Type B pancreatic cell (in vitro differentiated cells): Measurements from ENCODE around the gene COIL. TPM values are rescaled to one million over a fixed set of nuclear protein-coding genes. Genes with fewer than 3 reads are reported as not detected.

Experiments
- DNase-seq: peaks from one replicate; pipeline ENCODE4 v3.0.0; 2021; ENCODE audit warnings: mixed read lengths; ENCODE audit not compliant: unreplicated experiment; ENCODE audit errors: extremely low spot score
- H3K27ac Mint-ChIP-seq: 2 replicates; pipeline ENCODE4 v1.8.0; 2021; ENCODE audit warnings: mild to moderate bottlenecking, mixed read lengths
- H3K27me3 Mint-ChIP-seq: 2 replicates; pipeline ENCODE4 v1.8.0; 2021; ENCODE audit warnings: mixed read lengths
- H3K36me3 Mint-ChIP-seq: 2 replicates; pipeline ENCODE4 v1.8.0; 2021; ENCODE audit warnings: mixed read lengths
- H3K4me1 Mint-ChIP-seq: one replicate; pipeline ENCODE4 v1.8.0; 2021; ENCODE audit warnings: mixed read lengths; ENCODE audit not compliant: unreplicated experiment
- H3K4me3 Mint-ChIP-seq: 2 replicates; pipeline ENCODE4 v1.8.0; 2021; ENCODE audit warnings: mild to moderate bottlenecking, mixed read lengths
- H3K9me3 Mint-ChIP-seq: 2 replicates; pipeline ENCODE4 v1.8.0; 2021; ENCODE audit warnings: mixed read lengths
- total RNA-seq: library from RNA; stranded (reverse); gene quantifications from 2 replicates; pipeline ENCODE4 v1.2.1, GENCODE V29; 2021; ENCODE audit warnings: low replicate concordance
- TF ChIP-seq, protein P1 (sequence below): fragments of 200-600 bp; sonication (generic); conservative IDR thresholded peaks from 2 replicates; pipeline ENCODE4 v1.5.0; 2021; ENCODE audit warnings: antibody characterized with exemption, mild to moderate bottlenecking

Gene COIL
- total RNA-seq, 1 donor from 2014 or later = 26.5 TPM

DNA sequence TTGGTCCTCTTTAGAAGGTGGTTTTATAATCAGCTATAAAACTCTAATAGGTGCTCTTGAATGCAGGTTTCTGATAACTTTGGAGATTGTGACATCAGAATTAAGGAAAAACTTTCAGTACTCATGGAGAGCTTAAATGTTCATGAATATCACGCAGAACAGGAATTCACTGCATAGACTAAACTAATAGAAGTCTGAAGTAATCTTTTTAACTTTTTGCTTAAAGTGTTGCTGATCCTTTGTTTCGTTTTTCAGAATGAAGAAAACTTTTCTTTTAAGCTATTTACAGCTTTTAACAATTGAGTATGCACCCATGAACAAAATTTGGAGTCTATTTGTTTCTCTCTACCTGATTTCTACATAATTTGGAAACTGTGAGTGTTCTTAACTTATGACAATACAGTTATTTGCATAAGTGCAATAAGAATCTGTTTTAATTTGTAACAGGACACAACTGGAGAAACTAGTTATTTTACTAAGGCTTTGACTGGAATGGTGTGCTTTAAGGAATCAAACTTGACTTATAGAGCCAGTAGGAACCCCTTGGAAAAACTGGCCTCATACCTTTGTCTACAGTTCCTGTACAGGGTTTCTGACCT is 30.0 kb downstream of the COIL start:
- H3K27ac Mint-ChIP-seq = no peak overlapping the region
- TF ChIP-seq, protein P1, sequence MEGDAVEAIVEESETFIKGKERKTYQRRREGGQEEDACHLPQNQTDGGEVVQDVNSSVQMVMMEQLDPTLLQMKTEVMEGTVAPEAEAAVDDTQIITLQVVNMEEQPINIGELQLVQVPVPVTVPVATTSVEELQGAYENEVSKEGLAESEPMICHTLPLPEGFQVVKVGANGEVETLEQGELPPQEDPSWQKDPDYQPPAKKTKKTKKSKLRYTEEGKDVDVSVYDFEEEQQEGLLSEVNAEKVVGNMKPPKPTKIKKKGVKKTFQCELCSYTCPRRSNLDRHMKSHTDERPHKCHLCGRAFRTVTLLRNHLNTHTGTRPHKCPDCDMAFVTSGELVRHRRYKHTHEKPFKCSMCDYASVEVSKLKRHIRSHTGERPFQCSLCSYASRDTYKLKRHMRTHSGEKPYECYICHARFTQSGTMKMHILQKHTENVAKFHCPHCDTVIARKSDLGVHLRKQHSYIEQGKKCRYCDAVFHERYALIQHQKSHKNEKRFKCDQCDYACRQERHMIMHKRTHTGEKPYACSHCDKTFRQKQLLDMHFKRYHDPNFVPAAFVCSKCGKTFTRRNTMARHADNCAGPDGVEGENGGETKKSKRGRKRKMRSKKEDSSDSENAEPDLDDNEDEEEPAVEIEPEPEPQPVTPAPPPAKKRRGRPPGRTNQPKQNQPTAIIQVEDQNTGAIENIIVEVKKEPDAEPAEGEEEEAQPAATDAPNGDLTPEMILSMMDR = no peak
- H3K36me3 Mint-ChIP-seq = peaks cover 8% of the 10 kb centered on the region
- peaks cover 4% of the 10 kb centered on the region for H3K9me3 Mint-ChIP-seq
- H3K4me3 Mint-ChIP-seq = no peak overlapping the region
- no peak for DNase-seq
- no peaks in the 10 kb centered on the region for H3K4me1 Mint-ChIP-seq
- H3K27me3 Mint-ChIP-seq = no peaks in the 10 kb centered on the region

DNA sequence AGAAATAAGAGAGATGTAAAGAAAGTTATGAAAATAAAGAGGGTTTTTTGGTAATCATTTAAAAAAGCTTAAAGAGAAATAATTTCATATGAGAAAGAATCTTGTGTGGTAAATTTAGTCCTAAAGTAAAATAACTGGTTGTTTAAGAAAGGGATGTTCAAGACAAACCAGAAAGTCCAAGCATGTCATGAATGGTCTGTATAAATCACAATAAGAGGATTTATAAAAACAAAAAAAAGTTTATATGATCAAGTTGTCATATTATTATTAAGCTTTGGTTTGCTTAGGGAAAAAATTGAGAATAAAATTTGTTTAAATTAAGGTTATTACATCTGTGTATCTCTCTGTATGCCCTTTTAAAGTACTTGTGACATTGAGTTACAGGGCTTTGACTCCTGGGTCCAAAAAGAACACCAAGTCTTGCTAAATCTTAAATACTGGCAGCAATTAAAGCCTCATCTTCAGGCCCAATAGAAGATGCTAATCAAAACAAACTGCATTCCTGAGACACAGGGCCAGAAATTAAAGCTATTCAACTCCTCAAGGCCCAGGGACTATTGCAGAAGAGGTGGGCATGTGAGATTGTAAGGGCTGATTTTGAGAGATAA is 31.4 kb downstream of the COIL start:
- H3K36me3 Mint-ChIP-seq = peaks cover 6% of the 10 kb centered on the region
- no peak for DNase-seq
- no peak overlapping the region for H3K27ac Mint-ChIP-seq
- peaks cover 4% of the 10 kb centered on the region for H3K9me3 Mint-ChIP-seq
- H3K4me1 Mint-ChIP-seq = no peaks in the 10 kb centered on the region
- no peak overlapping the region for H3K4me3 Mint-ChIP-seq
- H3K27me3 Mint-ChIP-seq = no peaks in the 10 kb centered on the region
- TF ChIP-seq, protein P1 = no peak

DNA sequence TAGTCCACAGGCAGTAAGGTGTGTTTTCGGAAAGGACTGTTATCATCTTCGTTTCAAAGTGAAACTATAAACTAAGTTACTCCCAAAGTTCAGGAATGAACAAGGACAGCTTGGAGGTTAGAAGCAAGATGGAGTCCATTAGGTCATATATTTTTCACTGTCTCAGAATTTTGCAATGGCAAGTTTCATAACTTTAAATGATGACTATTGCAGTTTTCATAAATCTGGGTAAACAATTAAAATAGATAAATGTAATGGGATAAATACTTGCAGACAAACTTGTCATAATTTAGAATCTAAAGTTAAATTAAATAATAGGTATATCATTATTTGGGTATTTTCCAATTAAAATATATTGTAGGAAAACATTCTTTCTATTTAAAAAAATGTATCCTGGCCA is 32.3 kb downstream of the COIL start:
- H3K4me1 Mint-ChIP-seq = no peaks in the 10 kb centered on the region
- no peak for DNase-seq
- no peak overlapping the region for H3K27ac Mint-ChIP-seq
- peaks cover 4% of the 10 kb centered on the region for H3K9me3 Mint-ChIP-seq
- TF ChIP-seq, protein P1 = no peak
- H3K36me3 Mint-ChIP-seq = no peaks in the 10 kb centered on the region
- no peak overlapping the region for H3K4me3 Mint-ChIP-seq
- H3K27me3 Mint-ChIP-seq = no peaks in the 10 kb centered on the region

DNA sequence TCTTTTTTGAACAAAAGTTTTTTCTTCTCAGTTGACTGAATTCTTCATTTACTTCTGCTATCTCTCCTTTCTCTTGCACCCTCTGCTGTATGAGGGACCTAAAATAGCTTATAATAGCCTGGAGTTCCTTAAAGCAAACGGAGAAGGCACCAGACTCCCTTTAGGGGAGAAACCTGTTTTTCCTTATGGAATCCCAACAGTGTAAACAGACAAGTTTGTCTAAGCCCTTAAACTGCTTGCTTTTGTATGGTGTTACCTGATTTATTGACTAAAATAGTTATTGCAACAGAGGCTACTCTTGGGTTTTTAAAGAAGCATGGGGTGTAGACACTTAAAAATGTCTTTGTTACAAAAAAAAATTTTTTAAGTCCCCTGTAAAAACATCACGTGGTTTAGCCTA is 34.1 kb downstream of the COIL start:
- no peak overlapping the region for H3K27ac Mint-ChIP-seq
- H3K4me3 Mint-ChIP-seq = no peak overlapping the region
- H3K9me3 Mint-ChIP-seq = peaks cover 4% of the 10 kb centered on the region
- no peaks in the 10 kb centered on the region for H3K4me1 Mint-ChIP-seq
- TF ChIP-seq, protein P1 = no peak
- H3K36me3 Mint-ChIP-seq = no peaks in the 10 kb centered on the region
- H3K27me3 Mint-ChIP-seq = no peaks in the 10 kb centered on the region
- no peak for DNase-seq

DNA sequence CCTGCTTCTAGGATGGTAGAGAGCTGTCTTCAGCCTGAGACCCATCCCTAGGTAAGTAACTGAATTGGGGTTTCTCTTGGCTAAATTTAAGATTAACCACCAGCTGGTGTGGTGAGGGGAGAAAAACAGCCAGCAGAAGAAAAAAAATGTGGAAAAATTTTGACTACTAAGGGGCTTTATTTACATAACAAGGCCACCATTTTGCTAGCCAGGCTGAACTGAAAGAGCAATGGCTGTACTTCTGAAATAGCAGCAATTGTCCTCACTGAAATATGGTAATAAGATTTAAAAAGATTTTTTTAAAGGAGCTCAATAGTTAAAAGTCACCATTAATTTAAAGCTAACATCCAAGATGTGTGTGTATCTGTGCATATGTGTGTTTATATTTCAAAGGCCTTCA is 34.6 kb downstream of the COIL start:
- Mint-ChIP-seq H3K36me3 (no peaks in the 10 kb centered on the region), H3K9me3 (peaks cover 4% of the 10 kb centered on the region), H3K27me3 (no peaks in the 10 kb centered on the region), H3K4me3 (no peak overlapping the region), H3K27ac (no peak overlapping the region), H3K4me1 (no peaks in the 10 kb centered on the region)
- TF ChIP-seq, protein P1 = no peak
- no peak for DNase-seq
